Trophoblast cell (in vitro differentiated cells and primary cell): ENCODE data around the gene NOL6.
"Not testable (repeated sequence)": the region's sequence is repeated elsewhere in the genome, so short reads cannot be mapped to it uniquely, and the experiment has no call there.

Source experiments
- DNase-seq, 2 donors: peaks; one replicate each; pipeline ENCODE4 v3.0.0-alpha.2; 2016
- H2AFZ ChIP-seq: 2 replicates; pipeline ENCODE4 v1.6.1; 2013; ENCODE audit warnings: low read length, moderate library complexity, mild to moderate bottlenecking; ENCODE audit not compliant: insufficient read depth, poor library complexity
- H2AK5ac ChIP-seq: 2 replicates; pipeline ENCODE4 v1.6.1; 2013; ENCODE audit warnings: mild to moderate bottlenecking, low read length
- H2BK120ac ChIP-seq: 2 replicates; pipeline ENCODE4 v1.6.1; 2013; ENCODE audit warnings: low read length, mild to moderate bottlenecking, moderate library complexity; ENCODE audit not compliant: insufficient read depth, poor library complexity
- H2BK12ac ChIP-seq: 2 replicates; pipeline ENCODE4 v1.6.1; 2013; ENCODE audit warnings: mild to moderate bottlenecking, low read length, moderate library complexity
- H2BK5ac ChIP-seq: 2 replicates; pipeline ENCODE4 v1.6.1; 2013; ENCODE audit warnings: low read length, low read depth, moderate library complexity, mild to moderate bottlenecking; ENCODE audit not compliant: poor library complexity
- H3K14ac ChIP-seq: 2 replicates; pipeline ENCODE4 v1.6.1; 2013; ENCODE audit warnings: mild to moderate bottlenecking, low read length
- H3K18ac ChIP-seq: 2 replicates; pipeline ENCODE4 v1.6.1; 2013; ENCODE audit warnings: mild to moderate bottlenecking, low read length
- H3K23ac ChIP-seq: 2 replicates; pipeline ENCODE4 v1.6.1; 2013; ENCODE audit warnings: low read length
- H3K27ac ChIP-seq: 2 replicates; pipeline ENCODE4 v1.5.1; 2013; ENCODE audit warnings: low read depth, mild to moderate bottlenecking, inconsistent platforms, low read length, moderate library complexity
- H3K27me3 ChIP-seq: 2 replicates; pipeline ENCODE4 v1.6.1; 2013; ENCODE audit warnings: inconsistent platforms, mild to moderate bottlenecking, low read length, moderate library complexity; ENCODE audit not compliant: insufficient read depth
- H3K36me3 ChIP-seq, 2 experiments: 1 replicate in 1 of 2; 2 replicates in 1 of 2; pipeline ENCODE4 v1.6.1; 2013; ENCODE audit warnings: low read length in 2 of 2, mild to moderate bottlenecking in 2 of 2, moderate library complexity in 1 of 2; ENCODE audit not compliant: insufficient read depth in 2 of 2, control insufficient read depth in 1 of 2
- H3K4ac ChIP-seq: 2 replicates; pipeline ENCODE4 v1.6.1; 2013; ENCODE audit warnings: low read depth, mild to moderate bottlenecking, low read length, moderate library complexity
- H3K4me1 ChIP-seq, 2 experiments: 1 replicate in 1 of 2; 2 replicates in 1 of 2; pipeline ENCODE4 v1.6.1; 2013; ENCODE audit warnings: low read length in 2 of 2, mild to moderate bottlenecking in 2 of 2, moderate library complexity in 1 of 2; ENCODE audit not compliant: insufficient read depth in 2 of 2, control insufficient read depth in 1 of 2
- H3K4me2 ChIP-seq: 2 replicates; pipeline ENCODE4 v1.6.1; 2013; ENCODE audit warnings: inconsistent platforms, mild to moderate bottlenecking, low read length, moderate library complexity
- H3K4me3 ChIP-seq: 2 replicates; pipeline ENCODE4 v1.5.1; 2013; ENCODE audit warnings: mild to moderate bottlenecking, low read depth, low read length, inconsistent platforms
- H3K79me1 ChIP-seq: one replicate; pipeline ENCODE4 v1.6.1; 2013; ENCODE audit warnings: low read length
- H3K79me2 ChIP-seq: 2 replicates; pipeline ENCODE4 v1.6.1; 2013; ENCODE audit warnings: low read length, mild to moderate bottlenecking; ENCODE audit not compliant: control insufficient read depth, insufficient read depth, poor library complexity
- H3K9ac ChIP-seq: 2 replicates; pipeline ENCODE4 v1.6.1; 2013; ENCODE audit warnings: mild to moderate bottlenecking, low read length
- H3K9me3 ChIP-seq: 2 replicates; pipeline ENCODE4 v1.6.1; 2013; ENCODE audit warnings: low read depth, mild to moderate bottlenecking, control low read depth, inconsistent platforms, low read length; ENCODE audit not compliant: insufficient read depth
- H4K12ac ChIP-seq: 2 replicates; pipeline ENCODE4 v1.6.1; 2013; ENCODE audit warnings: low read depth, mild to moderate bottlenecking, low read length, moderate library complexity
- H4K8ac ChIP-seq: 2 replicates; pipeline ENCODE4 v1.6.1; 2013; ENCODE audit warnings: low read depth, mild to moderate bottlenecking, low read length, moderate library complexity
- H4K91ac ChIP-seq: one replicate; pipeline ENCODE4 v1.6.1; 2013; ENCODE audit warnings: low read depth, mild to moderate bottlenecking, low read length, moderate library complexity
- WGBS: extraction: QIAGEN DNeasy Blood & Tissue Kit; methylation state at CpG from one replicate; pipeline ENCODE4 v1.1.7; 2013; ENCODE audit warnings: missing lambda C conversion rate; ENCODE audit not compliant: insufficient read length, insufficient coverage; ENCODE audit errors: extremely low coverage; 5-methylcytosine and 5-hydroxymethylcytosine counted together

Gene NOL6

GRCh38 chr9:33493819-33494218 lies 20.1 kb upstream of the NOL6 start:
- not testable (repeated sequence) for H2BK5ac ChIP-seq, H3K36me3 ChIP-seq, H3K4ac ChIP-seq, H2AFZ ChIP-seq, H2AK5ac ChIP-seq, H3K4me1 ChIP-seq, H3K4me3 ChIP-seq, H3K79me1 ChIP-seq, H3K27ac ChIP-seq, H4K91ac ChIP-seq, DNase-seq, H4K8ac ChIP-seq, H2BK12ac ChIP-seq, H3K9ac ChIP-seq, H3K23ac ChIP-seq, H3K14ac ChIP-seq, H3K4me2 ChIP-seq, H3K27me3 ChIP-seq, H3K18ac ChIP-seq, H3K79me2 ChIP-seq, H4K12ac ChIP-seq, H3K9me3 ChIP-seq, H2BK120ac ChIP-seq
- WGBS: no CpG with 5 or more reads among the region's 2 CpGs

- no peaks in the 10 kb centered on the region for H3K79me2 ChIP-seq
- H3K14ac ChIP-seq: no peak overlapping the region
- no peak overlapping the region for H3K4me3 ChIP-seq
- H3K4ac ChIP-seq: no peak overlapping the region
- H3K4me2 ChIP-seq: no peak overlapping the region
- H4K8ac ChIP-seq: no peak overlapping the region
- no peak overlapping the region for H2BK5ac ChIP-seq
- DNase-seq: no peak
- H3K9me3 ChIP-seq: no peaks in the 10 kb centered on the region
- no peaks in the 10 kb centered on the region for H3K79me1 ChIP-seq
- no peaks in the 10 kb centered on the region for H3K27me3 ChIP-seq
- no peak overlapping the region for H3K9ac ChIP-seq
- H2BK120ac ChIP-seq: no peak overlapping the region
- no peak overlapping the region for H4K91ac ChIP-seq
- H3K18ac ChIP-seq: no peak overlapping the region
- H3K36me3 ChIP-seq: no peaks in the 10 kb centered on the region
- no peak overlapping the region for H3K23ac ChIP-seq
- H2AFZ ChIP-seq: no peak overlapping the region
- no peak overlapping the region for H4K12ac ChIP-seq
- no peaks in the 10 kb centered on the region for H3K4me1 ChIP-seq
- H3K27ac ChIP-seq: no peak overlapping the region
- WGBS: no CpG with 5 or more reads among the region's 2 CpGs
- H2BK12ac ChIP-seq: no peak overlapping the region
- no peak overlapping the region for H2AK5ac ChIP-seq
These were observed 15.3 kb upstream of the NOL6 start for GRCh38 chr9:33489066-33489465.

GRCh38 chr9:33485312-33485711 lies 11.6 kb upstream of the NOL6 start:
- not testable (repeated sequence) for H3K4me1 ChIP-seq, H3K4ac ChIP-seq, H4K12ac ChIP-seq, H4K91ac ChIP-seq, H3K18ac ChIP-seq, H3K9ac ChIP-seq, H3K4me2 ChIP-seq, H2AFZ ChIP-seq, H2BK12ac ChIP-seq, H2AK5ac ChIP-seq, H4K8ac ChIP-seq, H3K14ac ChIP-seq, H3K23ac ChIP-seq, H3K4me3 ChIP-seq, H3K9me3 ChIP-seq, H3K27ac ChIP-seq, DNase-seq, H3K27me3 ChIP-seq, H3K36me3 ChIP-seq, H2BK120ac ChIP-seq, H2BK5ac ChIP-seq, H3K79me2 ChIP-seq, H3K79me1 ChIP-seq

- Histone ChIP-seq H4K8ac (no peak overlapping the region), H3K4me1 (no peaks in the 10 kb centered on the region), H4K91ac (no peak overlapping the region), H2BK120ac (no peak overlapping the region), H2BK12ac (no peak overlapping the region), H2AK5ac (no peak overlapping the region), H3K27ac (no peak overlapping the region), H3K18ac (no peak overlapping the region), H3K27me3 (no peaks in the 10 kb centered on the region), H3K36me3 (no peaks in the 10 kb centered on the region), H3K79me1 (no peaks in the 10 kb centered on the region), H3K14ac (no peak overlapping the region), H2BK5ac (no peak overlapping the region), H3K4me2 (no peak overlapping the region), H2AFZ (no peak overlapping the region), H3K9ac (no peak overlapping the region), H3K9me3 (no peaks in the 10 kb centered on the region), H3K4ac (no peak overlapping the region), H3K23ac (no peak overlapping the region), H3K4me3 (no peak overlapping the region), H3K79me2 (no peaks in the 10 kb centered on the region), H4K12ac (no peak overlapping the region)
- no peak for DNase-seq
- WGBS: no CpG with 5 or more reads among the region's 6 CpGs
These were observed 7.3 kb upstream of the NOL6 start for GRCh38 chr9:33480976-33481375.

GRCh38 chr9:33480106-33480505 lies 6.4 kb upstream of the NOL6 start:
- Histone ChIP-seq H3K79me2 (no peaks in the 10 kb centered on the region), H2BK12ac (no peak overlapping the region), H4K12ac (no peak overlapping the region), H3K4me2 (no peak overlapping the region), H3K36me3 (no peaks in the 10 kb centered on the region), H3K79me1 (no peaks in the 10 kb centered on the region), H3K27me3 (no peaks in the 10 kb centered on the region), H3K23ac (no peak overlapping the region), H3K18ac (no peak overlapping the region), H4K8ac (no peak overlapping the region), H3K14ac (no peak overlapping the region), H2AFZ (no peak overlapping the region), H3K4ac (no peak overlapping the region), H2BK120ac (no peak overlapping the region), H3K9me3 (no peaks in the 10 kb centered on the region), H4K91ac (no peak overlapping the region), H3K9ac (no peak overlapping the region), H3K27ac (no peak overlapping the region), H2AK5ac (no peak overlapping the region), H3K4me3 (no peak overlapping the region), H3K4me1 (no peaks in the 10 kb centered on the region), H2BK5ac (no peak overlapping the region)
- no peak for DNase-seq
- WGBS: no CpG with 5 or more reads among the region's 2 CpGs
